Stimulated activated CD8-positive, alpha-beta memory T cell treated with anti-CD3 and anti-CD28 coated beads, Interleukin-7, amount 100 ng/mL, for 4 hours (primary cell): ENCODE measurements around the gene AKR7A2.
"Not testable (repeated sequence)": the region's sequence is repeated elsewhere in the genome, so short reads cannot be mapped to it uniquely, and the experiment has no call there.

ENCODE experiments used
- DNase-seq, 2 donors: peaks; one replicate each; pipeline ENCODE4 v3.0.0-alpha.2; 2020; ENCODE audit warnings: low read depth in 2 of 2

The AKR7A2 gene

DNA sequence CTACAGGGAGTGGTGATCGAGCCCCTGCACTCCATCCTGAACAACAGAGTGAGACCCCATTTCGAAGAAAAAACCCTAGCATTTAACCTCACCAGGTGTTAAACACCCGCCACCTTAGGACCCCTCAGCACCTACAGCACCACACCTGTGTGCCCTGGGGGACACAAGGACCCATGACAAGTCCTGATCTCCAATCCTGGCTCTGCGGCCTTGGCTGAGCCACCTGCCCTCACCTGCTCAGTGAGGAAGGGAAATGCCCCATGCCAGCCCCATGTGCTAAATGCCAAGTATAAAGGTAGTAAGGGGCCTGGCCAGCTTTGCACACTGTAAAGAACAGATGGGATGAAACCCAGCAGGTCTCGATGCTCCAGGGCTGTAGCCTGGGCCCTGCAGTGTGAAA, 49.2 kb downstream of the AKR7A2 start:
- DNase-seq = no peak

DNA sequence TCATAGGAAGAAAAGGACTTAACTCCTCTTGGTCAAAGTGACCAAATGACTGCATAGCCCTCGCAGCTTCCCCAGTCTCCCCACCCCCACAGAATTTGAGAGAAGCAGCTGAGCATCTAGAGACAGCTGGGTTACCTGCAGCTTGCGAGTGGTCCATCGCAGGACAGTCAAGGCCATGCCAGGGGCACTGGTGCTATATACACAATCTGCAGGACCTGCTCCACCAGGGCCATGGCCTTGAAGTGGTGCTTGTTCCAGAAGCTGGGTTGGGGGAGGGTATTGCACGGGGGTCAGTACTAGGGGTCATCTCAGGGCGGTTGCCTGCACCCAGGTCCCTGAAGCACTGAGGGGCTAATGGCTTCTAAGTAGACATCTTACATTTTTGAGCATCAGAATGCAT, 49.9 kb downstream of the AKR7A2 start:
- no peak for DNase-seq

DNA sequence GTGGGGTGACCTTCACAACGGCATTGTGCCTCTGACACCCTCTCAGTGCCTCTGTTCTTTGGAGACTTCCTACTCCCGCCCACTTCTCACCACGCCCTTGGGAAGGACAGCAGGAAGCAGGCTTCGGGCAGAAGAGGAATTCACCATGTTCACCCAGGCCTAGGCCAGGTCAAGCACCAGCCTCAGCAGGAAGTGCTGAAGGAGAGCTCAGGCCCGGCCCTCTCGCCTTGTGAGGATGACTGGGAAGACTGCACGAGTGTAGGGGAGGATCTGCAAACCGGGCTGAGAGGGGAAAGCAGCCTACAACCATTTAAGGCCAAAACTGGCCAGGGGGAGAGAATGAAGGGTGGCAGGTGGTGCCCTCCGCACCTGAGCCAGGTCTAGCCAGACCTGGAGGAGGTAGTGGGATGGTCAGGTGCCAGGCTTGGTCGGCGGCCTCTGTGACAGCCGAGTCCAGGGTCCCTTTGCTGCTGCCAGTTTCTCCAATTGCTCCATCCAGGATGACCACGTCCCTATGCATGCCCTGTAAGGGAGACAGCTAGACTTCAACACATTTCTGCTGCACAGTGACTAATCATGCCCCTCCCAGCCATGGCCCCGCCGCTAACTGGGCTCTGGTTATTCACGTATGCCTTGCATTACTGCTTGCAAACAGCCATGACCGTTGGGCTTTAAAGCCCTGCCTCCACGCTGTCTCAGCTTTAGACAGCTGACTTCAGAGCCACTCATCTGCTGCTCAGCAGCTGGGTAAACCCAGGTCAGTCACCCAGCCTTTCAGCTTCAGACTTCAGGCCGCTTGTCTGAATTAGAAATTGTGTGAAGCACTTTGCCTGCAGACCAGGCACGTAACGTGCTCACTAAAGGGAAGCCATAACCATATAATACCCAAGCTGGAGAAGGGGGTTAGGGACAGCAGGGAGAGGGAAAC, 51.5 kb downstream of the AKR7A2 start:
- DNase-seq = no peak

DNA sequence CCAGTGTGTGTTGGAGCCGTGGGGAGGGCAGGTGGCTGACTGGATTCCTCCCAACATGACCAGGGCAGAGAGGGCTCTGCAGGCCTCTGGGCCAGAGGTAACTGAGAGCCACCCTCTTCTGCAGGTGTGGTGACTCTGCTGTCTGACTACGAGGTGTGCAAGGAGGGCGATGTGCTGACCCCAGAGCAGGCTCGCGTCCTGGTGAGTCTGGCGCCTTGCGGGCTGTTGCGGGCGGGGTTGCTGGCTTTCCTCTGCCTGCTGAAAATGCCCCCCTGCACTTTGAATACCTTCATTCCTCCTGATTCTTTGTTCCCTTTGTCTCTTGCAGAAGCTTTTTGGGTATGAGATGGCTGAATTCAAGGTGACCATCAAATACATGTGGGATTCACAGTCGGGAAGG, 53.6 kb downstream of the AKR7A2 start:
- DNase-seq = no peak

DNA sequence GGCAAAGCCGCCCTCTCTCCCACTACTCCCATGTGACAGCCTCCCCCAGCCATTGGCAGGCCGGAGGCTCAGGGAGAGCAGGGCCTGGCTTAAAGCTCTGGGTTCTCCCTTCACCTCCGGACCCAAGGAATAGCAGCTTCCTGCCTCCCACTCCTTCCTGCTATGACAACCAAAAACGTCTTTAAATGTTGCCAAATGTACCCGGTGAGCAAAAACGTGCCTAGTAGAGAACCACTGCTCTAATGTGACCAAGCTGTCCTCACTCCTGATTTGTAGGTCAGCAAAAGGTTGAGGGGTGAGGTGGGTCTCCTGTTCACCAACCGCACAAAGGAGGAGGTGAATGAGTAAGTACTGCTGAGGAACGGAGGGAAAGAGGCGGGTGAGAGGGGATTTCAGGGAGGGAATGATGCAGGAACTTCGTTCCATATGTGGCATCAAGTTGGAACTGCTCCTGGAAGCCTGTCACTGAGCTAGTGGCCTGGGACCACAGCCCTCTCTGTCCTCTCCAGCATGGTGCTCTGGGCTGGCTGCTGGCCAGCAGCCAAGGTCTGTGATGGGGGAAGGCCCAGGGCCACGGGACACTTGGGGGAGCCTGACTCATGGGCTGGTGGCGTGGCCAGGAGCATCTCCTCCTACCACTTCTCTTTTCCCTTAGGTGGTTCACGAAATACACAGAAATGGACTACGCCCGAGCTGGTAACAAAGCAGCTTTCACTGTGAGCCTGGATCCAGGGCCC, 54.6 kb downstream of the AKR7A2 start:
- no peak for DNase-seq

DNA sequence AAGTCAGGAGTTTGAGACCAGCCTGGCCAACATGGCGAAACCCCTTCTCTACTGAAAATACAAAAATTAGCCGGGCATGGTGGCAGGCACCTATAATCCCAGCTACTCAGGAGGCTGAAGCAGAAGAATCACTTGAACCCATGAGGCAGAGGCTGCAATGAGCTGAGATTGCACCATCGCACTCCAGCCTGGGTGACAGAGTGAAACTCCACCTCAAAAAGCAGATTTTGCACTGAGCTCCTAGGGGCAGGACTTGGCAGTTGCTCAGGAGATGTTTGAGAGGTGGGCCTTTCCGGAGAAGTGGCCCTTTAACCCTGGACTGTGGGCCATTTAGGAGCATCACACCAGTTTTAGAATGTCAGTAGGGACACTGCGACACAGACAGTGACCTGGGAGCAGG, 55.6 kb downstream of the AKR7A2 start:
- not testable (repeated sequence) for DNase-seq

DNA sequence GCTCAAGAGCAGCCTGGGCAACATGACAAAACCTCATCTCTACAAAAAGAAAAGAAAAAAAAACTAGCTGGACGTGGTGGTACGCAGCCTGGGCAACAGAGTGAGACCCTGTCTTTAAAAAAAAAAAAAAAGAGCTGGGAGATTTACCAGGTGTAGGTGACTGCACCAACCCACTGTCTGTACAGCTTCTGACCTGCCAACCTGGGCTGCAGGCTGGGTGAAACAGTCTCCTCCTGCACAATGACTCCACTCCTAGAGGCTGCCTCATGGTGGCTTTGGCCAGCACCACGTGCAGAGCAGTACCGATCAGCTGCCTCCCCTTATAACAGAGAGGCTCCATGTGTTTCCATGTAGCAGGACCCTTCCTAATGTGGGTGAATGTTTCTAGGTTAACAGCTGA, 56.7 kb downstream of the AKR7A2 start:
- no peak for DNase-seq

DNA sequence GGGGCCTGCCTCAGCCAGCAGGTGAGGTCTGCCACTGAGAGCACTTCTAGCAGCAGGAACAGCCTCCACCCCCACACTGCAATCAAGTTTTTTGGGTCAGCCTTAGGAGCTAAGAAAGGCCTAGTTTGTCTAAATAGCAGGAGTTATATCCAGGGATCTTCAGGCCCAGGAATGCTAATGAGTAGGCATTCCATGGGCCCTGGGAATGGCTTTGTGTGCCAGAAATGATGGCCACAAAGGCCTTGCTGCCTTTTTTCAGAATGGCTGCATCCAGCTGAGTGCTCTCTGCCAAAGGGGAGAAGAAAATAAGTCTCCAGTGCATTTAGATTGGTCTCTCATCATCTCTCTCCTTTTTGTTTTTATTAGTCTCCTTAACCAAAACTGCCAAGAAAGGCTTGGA, 57.5 kb downstream of the AKR7A2 start:
- DNase-seq = no peak
